ENCODE results near the gene TRIM5.

DNA sequence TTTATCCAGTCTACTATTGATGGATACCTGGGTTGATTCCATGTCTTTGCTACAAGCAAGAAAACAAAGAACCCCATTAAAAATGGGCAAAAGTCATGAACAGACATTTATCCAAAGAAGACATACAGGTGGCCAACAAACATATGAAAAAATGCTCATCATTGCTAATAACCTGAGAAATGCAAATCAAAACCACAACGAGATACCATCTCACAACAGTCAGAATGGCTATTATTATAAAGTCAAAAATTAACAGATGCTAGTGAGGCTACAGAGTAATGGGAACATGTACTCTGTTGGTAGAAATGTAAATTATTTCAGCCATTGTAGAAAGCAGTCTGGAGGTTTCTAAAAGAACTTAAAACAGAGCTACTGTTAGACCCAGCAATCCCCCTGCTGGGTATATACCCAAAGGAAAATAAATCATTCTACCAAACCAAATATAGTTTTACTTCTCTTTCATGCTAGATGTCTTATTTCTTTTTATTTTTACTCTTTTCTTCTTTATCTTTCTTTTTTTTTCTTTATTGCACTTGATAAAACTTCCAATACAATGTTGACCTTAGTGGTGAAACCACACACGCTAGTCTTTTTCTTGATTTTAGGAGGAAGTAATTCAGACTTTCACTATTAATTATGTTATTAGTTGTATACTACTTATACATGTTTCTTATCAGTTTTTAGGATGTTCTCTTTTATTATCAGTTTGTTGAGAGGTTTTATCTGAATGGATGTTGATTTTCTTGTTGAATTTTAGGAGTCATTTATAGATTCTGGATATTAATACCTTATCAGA is 19.1 kb upstream of the TRIM5 start:
- TF ChIP-seq POLR2AphosphoS5 (IDR thresholded peaks at IDR 0.05; ENCODE audit: low read depth, low read length): no peak
- TF ChIP-seq POLR2A (IDR thresholded peaks at IDR 0.05; ENCODE audit: low read depth, low read length): no peak
- no peak for TF ChIP-seq PAX5 (IDR thresholded peaks at IDR 0.05; ENCODE audit: insufficient read depth, low read length, severe bottlenecking)
